HS-5 (cell line): ENCODE results near the gene TMEM38A.

Experiments used
- DNase-seq: peaks from one replicate; pipeline ENCODE4 v3.0.0-alpha.2; 2012; ENCODE audit warnings: low read depth

TMEM38A gene

GRCh38 chr19:16660763-16661479 is at the start of gene TMEM38A:
TMEM38A (plus strand) TSS chr19:16661139; CDS start chr19:16661218, 79 bp downstream.
- no peak for DNase-seq

- no peak for DNase-seq
These were observed 48.3 kb upstream of the TMEM38A start for GRCh38 chr19:16612636-16613035.

GRCh38 chr19:16613841-16614240 is 47.1 kb upstream of the TMEM38A start:
- no peak for DNase-seq

- no peak for DNase-seq
These were observed 46.0 kb upstream of the TMEM38A start for GRCh38 chr19:16614941-16615340.

- DNase-seq, result no peak
These were observed 45.1 kb upstream of the TMEM38A start for GRCh38 chr19:16615808-16616207.

GRCh38 chr19:16618248-16618647 is 42.7 kb upstream of the TMEM38A start:
- no peak for DNase-seq

GRCh38 chr19:16619457-16619856 is 41.5 kb upstream of the TMEM38A start:
- no peak for DNase-seq

GRCh38 chr19:16620018-16620417 is 40.9 kb upstream of the TMEM38A start:
- no peak for DNase-seq

GRCh38 chr19:16620584-16620983 is 40.4 kb upstream of the TMEM38A start:
- DNase-seq, result no peak

- no peak for DNase-seq
These were observed 39.7 kb upstream of the TMEM38A start for GRCh38 chr19:16621165-16621800.

GRCh38 chr19:16623066-16623465 is 37.9 kb upstream of the TMEM38A start:
- no peak for DNase-seq

GRCh38 chr19:16623576-16623975 is 37.4 kb upstream of the TMEM38A start:
- no peak for DNase-seq

GRCh38 chr19:16624236-16624635 is 36.7 kb upstream of the TMEM38A start:
- DNase-seq, result no peak

GRCh38 chr19:16625163-16625958 is 35.6 kb upstream of the TMEM38A start:
- no peak for DNase-seq

GRCh38 chr19:16626796-16627192 is 34.1 kb upstream of the TMEM38A start:
- no peak for DNase-seq

GRCh38 chr19:16627193-16627927 is 33.6 kb upstream of the TMEM38A start:
- no peak for DNase-seq

GRCh38 chr19:16627928-16628182 is 33.1 kb upstream of the TMEM38A start:
- DNase-seq, result no peak

- DNase-seq, result peak; percentile 62
These were observed 32.6 kb upstream of the TMEM38A start, which contains the start of gene MED26 for GRCh38 chr19:16628183-16628983. MED26 (minus strand) TSS chr19:16628204; CDS start chr19:16627943, 261 bp downstream.

GRCh38 chr19:16628984-16629691 is 31.8 kb upstream of the TMEM38A start:
- DNase-seq, result no peak

GRCh38 chr19:16631465-16631864 is 29.5 kb upstream of the TMEM38A start:
- DNase-seq, result no peak

GRCh38 chr19:16637535-16637934 is 23.4 kb upstream of the TMEM38A start:
- no peak for DNase-seq
